ENCODE data around the gene MKLN1.
"Not testable (repeated sequence)": the region's sequence is repeated elsewhere in the genome, so short reads cannot be mapped to it uniquely, and the experiment has no call there.

MKLN1 gene

DNA sequence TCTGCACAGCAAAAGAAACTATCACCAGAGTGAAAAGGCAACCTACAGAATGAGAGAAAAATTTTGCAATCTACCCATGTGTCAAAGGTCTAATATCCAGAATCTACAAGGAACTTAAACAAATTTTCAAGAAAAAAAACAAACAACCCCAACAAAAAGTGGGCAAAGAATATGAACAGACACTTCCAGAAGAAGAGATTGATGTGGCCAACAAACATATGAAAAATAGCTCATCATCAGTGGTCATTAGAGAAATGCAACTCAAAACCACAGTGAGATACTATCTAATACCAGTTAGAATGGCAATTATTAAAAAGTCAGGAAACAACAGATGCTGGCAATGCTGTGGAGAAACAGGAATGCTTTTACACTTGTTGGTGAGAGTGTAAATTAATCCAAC, 7.1 kb upstream of the MKLN1 start:
- no peak for FAIRE-seq

DNA sequence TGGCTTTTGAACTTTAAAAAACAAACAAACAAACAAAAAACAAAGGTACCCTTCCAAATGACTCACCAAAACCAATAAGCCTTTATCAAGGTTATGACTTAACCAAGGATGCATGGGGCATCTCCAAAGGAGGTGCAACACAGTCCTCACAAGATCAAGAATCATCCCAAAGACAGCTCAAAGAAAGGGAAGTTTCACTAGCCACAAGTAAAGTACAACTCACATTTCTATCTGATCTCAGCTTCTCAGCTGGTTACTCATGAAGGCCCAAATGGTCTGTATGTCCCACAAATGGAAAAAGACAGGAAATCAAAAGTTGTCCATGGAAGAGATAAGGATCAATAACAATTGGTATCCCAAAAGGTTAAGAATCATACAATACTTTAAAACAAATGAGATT, 6.0 kb upstream of the MKLN1 start:
- no peak for FAIRE-seq

DNA sequence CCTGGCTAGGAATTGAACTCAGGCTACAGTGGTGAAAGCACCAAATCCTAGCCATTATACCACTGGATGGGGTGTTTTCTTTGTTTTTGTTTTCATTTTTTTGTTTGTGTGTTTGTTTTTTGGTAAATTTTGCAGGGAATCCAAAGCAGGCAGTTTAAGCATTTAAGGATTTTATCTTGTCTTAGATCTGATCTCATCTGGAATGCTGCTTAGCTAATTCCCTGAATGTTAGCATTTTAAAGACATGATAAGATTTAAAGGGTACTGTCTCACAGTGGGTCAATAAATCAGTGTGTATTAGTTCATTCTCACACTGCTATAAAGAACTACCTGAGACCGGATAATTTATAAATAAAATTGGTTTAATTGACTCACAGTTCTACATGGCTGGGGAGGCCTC, 5.6 kb upstream of the MKLN1 start:
- no peak for FAIRE-seq

DNA sequence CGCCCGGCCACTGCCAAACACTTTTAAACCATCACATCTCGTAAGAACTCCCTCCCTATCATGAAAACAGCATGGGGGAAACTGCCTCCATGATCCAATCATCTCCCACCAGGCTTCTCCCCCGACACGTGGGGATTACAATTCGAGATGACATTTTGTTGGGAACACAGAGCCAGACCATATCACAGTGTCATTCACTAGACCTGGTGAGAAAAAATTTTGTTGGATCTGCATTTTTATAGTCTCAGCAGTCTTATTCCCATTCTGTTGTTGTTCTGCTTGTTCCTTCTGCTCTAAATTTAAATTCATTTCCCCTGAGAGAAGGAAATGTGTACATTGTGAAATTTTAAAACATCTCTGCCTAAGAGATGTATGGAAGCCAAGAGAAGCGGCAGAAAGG, 4.8 kb upstream of the MKLN1 start:
- FAIRE-seq, result no peak

- FAIRE-seq, result no peak
Measured at GRCh38 chr7:131325179-131325840, 2.4 kb upstream of the MKLN1 start.

GRCh38 chr7:131326576-131326975, 1.1 kb upstream of the MKLN1 start:
- no peak for FAIRE-seq

- FAIRE-seq, result no peak
Measured at GRCh38 chr7:131327049-131327625, 539 bp upstream of the MKLN1 start.

DNA sequence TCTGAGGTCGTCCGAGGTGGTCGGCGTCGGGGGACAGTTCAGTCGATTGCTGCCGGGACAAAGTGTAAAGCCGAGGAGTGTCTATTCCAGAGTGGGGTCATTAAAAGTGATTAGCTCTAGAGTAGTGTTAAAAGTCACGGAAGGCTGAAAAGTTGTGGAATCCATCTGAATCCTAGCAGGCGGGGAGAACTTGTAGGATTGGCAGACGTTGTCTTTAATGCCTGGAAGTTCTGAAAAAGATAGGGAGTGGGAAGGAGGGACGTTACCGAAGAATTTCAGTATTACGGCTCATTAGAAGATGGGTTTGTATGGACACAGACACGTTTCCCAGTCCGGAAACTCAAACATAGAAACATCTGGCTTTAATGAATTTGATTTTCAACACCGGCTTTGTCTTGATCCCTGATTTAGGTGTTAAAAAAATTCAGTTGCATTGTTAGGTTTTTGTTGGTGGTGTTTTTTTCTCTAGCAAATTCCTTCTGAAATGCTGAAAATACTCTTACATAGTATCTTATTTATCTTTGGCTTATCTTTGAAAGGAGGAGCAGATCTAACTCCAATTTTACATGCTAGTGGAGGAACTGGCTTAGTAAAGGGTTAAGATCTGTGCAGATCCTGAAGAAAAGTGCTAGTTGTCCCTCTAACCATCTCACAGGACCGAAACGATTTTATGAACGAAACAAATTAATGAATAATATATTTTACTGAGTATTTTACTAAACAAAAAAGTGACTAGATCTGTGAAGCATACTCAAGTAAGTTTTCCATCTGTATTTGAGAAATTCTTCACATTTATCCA, 900 bp downstream of the MKLN1 start:
- no peak for FAIRE-seq

GRCh38 chr7:131329176-131329570, 1.5 kb downstream of the MKLN1 start:
- FAIRE-seq, result no peak

GRCh38 chr7:131330299-131330698, 2.6 kb downstream of the MKLN1 start:
- FAIRE-seq, result no peak

DNA sequence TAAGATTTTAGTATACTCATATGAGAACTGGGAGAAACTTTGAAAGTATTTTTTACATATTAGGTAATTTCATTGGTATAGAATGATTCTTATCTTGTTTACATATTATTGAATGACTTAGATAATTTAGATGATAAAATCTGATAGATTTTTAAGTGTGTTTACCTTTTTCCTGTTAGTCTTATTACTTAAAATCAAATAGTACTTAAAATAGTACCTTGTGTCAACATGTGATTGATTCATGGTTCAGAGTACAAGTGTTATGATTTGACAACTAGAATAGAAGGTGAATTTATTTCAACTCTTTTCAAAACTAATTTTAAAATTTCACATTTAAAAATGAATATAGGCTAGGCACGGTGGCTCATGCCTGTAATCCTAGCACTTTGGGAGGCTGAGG, 4.1 kb downstream of the MKLN1 start:
- FAIRE-seq, result peak; percentile 90

GRCh38 chr7:131332729-131333128, 5.1 kb downstream of the MKLN1 start:
- not testable (repeated sequence) for FAIRE-seq

GRCh38 chr7:131335639-131336381, 8.1 kb downstream of the MKLN1 start:
- peak; percentile 76 for FAIRE-seq

DNA sequence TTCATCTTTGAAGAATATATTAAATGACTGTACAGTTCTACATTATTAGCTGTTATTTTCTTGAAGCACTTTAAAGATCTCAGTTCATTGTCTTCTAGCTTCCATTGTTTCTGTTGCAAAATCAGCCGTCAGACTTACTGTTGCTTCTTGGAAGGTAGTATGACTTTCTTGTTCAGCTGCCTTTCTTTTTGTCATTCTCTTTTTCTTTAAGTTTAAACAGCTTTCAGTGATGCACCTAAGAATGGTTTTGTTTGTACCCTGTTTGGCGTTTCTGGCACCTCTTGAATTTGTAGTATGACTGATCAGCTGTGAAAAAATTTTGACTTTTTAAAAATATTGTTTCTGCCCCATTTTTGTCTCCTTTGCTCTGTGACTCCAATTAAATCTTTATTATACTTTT, 9.3 kb downstream of the MKLN1 start:
- peak; percentile 21 for FAIRE-seq

- FAIRE-seq, result no peak
Measured at GRCh38 chr7:131338173-131338572, 10.5 kb downstream of the MKLN1 start.

DNA sequence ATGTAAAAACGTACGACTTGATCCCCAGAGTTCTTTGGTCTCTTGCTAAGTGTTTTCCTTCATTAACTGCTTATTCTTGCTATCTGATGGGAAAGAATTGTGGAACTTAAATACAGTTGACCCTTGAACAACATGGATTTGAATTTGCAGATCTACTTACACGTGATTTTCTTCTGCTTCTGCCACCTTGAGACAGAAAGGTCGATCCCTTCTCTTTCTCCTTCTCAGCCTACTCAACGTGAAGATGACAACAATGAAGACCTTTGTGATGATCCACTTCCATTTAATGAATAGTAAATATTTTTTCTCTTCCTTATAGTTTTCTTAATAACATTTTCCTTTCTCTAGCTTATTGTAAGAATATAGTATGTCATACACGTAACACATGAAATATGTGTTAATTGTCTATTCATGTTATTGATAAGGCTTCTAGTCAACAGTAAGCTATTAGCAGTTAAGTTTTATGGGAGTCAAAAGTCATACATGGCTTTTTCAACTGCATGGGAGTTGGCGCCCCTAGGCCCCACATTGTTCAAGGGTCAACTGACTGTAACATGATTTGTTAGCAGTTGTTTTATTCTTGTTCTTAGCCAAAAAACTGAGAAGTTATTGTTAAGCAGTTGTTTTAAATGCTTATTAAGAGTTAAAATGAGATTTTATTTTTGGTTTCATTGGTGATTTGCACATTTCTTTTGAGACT, 11.2 kb downstream of the MKLN1 start:
- no peak for FAIRE-seq

DNA sequence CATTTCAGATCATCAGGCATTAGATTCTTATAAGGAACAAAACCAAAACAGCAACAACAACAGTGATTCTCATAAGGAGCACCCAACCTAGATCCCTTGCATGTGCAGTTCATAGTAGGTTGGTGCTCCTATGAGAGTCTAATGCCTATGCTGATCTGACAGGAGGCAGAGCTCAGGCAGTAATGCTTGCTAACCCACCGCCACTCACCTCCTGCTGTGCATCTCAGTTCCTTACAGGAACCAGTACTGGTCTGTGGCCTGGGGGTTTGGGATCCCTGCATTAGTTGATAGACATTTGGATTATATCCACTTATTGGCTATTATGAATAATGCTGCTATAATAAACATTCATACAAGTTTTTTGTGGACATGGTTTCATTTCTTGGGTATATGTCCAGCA, 14.0 kb downstream of the MKLN1 start:
- FAIRE-seq, result no peak

DNA sequence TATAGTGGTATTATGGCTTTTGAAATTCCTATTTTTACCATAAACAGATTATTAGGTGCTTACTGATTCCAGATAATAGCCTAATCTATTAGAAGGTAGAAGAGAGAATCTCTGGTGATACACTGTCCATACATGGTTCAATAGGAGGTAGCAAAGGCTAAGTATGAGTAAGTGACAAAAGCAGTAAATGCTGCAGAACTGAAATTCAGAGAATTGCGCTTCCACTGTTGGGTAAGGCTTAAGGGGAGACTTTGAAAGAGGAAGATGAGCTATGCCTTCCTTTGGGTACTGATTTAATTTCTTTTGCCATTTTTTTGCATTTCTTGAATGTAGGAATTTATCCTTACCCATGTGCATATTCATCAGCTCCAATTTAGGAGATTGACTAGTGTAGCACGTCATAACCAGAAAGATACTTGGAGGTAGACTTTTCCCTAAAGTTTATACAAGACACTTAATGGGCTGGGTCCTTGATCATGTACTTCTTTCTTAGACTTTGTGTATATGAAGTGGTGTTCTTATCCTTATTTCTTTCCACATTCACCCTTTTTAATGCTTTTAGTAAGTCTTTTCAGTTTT, 15.3 kb downstream of the MKLN1 start:
- no peak for FAIRE-seq

GRCh38 chr7:131346885-131347592, 19.4 kb downstream of the MKLN1 start:
- FAIRE-seq, result no peak

DNA sequence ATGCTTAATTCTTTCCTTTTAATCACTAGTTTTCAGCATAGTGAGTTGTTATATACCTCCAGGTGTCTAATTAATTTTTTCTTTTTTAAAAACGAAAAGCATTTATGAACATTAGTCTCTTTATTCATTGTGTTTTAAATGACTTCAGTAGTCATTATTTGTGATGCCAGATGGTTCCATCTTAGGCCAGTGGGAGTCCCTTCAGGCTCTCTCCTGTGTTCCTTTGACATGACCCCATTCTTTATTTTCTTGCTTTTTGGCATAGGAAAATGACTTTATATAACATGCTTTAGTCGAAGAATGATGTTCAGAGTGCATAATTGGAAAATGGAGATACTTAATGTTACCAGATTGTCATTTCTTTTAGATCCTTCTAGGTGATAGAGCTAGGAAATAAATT, 24.4 kb downstream of the MKLN1 start:
- FAIRE-seq, result no peak

GRCh38 chr7:131354390-131354789, 26.7 kb downstream of the MKLN1 start:
- no peak for FAIRE-seq
